Mesenteric fat pad (tissue), 1 donor: ENCODE results near the gene CTXND1. TPM values are rescaled to one million over a fixed set of nuclear protein-coding genes. Genes with fewer than 3 reads are reported as not detected.

Experiments
- DNase-seq: peaks from one replicate; pipeline ENCODE4 v3.0.0-alpha.2; 2020; ENCODE audit warnings: low spot score
- total RNA-seq: library from RNA; stranded (reverse); fragmentation: NEBNext Ultra II Directional; extraction: Animal tissue kit (Norgen Biotek cat#: 25700); gene quantifications from one replicate; pipeline ENCODE4 v1.2.1, GENCODE V29; 2021
- donor health status: DM: yes; HTN: yes; CAD: no.

Gene CTXND1
- total RNA-seq, 1 donor from 2014 or later: not detected

GRCh38 chr15:80210611-80211573 lies 41.1 kb downstream of the CTXND1 start:
- DNase-seq: no peak

DNA sequence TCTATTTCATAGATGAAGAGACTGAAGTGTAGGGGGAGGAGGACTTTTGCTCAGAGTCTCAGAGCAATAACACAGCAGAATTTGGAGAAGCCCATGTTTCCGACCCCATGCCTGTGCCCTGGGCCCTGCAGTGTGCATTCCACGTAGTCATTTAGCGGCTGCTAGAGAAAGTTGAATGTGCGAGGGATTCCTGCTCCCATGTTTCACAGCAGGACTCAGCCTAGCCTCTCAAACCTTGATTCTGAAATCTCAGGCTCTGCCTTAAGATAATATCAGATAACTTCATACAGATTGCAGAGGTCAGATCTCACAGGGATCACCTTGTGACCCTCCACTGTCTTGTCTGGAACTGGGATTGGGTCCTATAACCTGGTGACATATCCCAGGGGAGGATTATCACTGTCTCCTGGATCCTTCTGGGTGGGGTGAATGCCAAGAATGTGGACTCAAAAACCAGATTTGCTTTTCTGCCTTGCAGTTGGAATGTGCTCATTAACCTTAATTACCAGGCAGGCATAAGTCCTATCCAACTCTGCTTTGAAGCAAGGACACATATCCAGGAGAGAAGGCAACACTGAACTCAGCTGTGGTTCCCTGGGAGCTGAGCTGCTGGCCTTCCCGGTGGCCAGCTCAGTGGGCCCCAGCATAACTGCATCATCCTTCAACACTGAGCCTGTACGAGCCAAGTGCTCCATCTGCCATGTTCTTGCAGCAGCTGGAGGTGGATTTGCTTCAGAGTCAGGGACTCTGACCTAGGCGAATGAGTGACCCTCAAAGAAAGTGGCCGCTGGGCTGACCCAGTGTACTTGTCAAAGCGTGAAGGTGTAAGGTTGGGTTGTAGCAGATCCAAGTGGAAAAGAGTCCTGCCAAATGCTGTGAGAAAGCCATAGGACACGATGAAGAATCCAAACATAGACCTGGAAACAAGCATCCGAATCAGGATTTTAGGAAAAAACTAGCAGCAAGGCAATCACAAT lies 43.0 kb downstream of the CTXND1 start:
- no peak for DNase-seq

DNA sequence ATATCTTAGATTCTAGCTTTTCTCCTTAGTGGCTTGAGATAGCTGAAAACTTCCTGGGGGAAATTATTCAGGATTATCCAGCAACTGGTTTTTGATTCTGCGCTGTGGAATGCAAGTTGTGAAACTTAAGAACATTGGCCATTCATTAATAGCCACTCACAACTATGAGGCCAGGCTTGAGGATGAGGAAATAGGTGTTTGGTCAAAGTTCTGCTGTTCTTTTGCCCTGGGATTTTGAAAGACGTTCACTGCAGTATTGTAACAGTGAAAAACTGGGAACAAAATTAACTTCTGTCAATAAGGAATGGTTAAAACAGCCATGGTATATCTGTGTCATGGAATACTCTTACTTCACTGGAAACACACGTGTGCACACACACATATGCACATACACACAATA lies 44.1 kb downstream of the CTXND1 start:
- DNase-seq: no peak

DNA sequence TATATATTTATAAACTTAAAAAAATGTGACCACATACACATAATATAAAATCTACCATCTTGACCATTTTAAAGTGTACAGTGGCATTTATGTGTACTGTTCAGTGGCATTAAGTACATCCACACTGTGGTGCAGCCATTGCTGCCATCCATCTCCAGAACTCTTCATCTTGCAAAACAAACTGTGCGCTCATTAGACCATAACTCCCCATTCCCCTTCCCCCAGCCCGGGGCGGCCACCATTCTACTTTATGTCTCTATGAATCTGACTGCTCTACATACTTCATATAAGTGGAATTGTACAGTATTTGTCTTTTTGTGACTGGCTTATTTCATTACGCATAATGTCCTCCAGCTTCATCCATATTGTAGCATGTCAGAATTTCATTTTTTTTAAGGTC lies 47.8 kb downstream of the CTXND1 start:
- DNase-seq: no peak

GRCh38 chr15:80203361-80203885 lies 48.6 kb downstream of the CTXND1 start:
- no peak for DNase-seq

DNA sequence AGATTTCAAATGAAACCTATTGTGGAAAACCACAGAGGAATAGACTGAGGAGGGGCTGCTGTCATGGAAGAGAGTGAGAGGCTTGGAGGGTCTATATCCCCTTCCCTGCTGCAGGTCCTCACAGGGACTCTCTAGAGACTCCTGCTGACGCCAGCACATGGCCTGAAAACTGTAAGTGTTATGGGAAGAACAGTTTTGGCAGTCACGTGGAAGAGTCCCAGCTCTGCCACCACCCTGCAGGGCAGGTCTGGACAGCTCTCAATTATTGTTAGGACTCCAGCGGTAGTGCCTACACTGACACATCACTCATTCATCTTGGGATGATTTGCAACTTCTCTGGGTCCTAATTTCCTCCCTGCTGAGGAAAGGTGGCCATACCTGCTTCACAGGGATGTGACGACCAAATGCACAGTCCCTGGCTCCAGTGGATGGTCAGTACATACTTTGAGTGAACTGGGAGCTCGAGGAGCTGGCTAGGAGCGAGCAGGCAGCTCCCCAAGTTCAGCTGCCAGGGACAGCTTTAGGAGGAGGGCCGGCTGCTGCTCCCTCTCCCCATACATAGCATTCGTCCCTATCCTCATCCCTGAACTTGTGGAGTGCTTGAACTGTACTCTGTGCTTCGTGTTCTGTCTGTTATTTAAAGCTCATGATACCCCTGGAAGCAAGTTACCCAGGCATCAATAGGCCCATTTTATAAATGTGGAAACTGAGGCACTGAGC lies 49.2 kb downstream of the CTXND1 start:
- DNase-seq: no peak

DNA sequence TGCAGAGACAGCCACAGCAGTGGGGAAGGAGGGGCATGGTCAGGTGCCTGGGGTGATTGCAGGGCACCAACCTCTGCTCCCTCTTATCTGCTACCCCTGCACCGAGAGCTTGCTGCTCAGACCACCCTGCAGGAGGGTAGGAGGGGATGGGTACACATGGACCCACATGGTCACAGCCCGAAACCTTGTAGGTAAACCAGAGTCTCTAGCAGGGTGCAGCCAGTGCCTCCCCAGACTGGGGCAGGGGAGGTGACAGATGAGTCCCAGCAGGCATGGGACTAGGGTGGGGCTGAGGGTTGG lies 50.0 kb downstream of the CTXND1 start:
- no peak for DNase-seq

- no peak for DNase-seq
Observed at GRCh38 chr15:80201256-80202015, 50.6 kb downstream of the CTXND1 start.

GRCh38 chr15:80199869-80200268 lies 52.1 kb downstream of the CTXND1 start:
- DNase-seq: no peak

- no peak for DNase-seq
Observed at GRCh38 chr15:80199366-80199765, 52.6 kb downstream of the CTXND1 start.

DNA sequence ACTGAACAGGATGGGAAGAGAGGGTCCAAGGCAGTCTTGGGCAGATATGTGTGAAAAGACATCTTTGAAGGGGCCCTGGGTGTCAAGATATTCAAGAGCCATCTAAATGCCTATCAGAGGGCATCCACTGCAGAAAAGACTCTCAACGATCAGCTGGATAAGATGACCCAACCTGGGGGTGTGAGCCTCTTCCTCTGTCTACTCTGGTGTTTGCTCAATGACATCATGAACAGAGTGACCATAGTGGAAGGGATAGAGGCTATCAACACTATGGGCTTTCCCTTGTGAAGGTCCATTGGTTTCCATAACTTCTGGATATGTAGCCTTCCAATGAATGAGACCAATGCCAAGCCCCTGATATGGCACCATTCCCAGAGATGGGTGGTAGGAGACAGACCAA lies 57.1 kb downstream of the CTXND1 start:
- DNase-seq: no peak

- DNase-seq: no peak
Observed at GRCh38 chr15:80194186-80194585, 57.8 kb downstream of the CTXND1 start.

DNA sequence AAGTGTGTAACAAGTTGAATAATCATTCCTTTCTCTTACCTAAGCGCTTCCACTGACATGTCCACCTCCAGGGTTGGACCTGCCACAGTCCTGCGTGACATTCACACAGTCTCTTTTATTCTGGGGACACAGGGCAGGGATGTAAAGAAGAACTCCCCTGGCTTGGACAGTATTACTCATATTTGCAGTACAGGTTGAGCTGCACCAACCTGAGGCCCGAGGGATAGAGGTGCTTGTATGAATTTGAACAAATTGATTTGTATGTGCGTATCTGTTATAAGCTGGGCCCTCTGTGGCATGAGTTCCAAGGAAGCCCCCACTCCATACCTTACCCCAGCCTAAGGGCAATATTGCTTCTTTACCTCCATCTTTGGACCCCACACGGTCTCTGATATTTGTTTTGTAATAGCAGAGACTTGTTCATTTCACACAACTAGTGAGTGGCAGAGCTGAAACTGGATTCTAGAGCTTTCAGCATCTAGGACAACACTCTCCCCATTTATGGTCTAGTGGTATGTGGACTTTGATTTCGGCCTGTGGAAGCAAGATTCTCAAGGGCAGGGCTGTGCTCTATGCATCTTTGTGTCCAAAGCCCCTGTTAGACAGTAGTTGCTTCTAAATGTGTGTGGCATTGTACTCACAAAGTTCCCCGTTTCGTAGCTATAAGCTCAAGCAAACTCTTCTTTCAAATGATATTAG lies 60.0 kb downstream of the CTXND1 start:
- DNase-seq: no peak

DNA sequence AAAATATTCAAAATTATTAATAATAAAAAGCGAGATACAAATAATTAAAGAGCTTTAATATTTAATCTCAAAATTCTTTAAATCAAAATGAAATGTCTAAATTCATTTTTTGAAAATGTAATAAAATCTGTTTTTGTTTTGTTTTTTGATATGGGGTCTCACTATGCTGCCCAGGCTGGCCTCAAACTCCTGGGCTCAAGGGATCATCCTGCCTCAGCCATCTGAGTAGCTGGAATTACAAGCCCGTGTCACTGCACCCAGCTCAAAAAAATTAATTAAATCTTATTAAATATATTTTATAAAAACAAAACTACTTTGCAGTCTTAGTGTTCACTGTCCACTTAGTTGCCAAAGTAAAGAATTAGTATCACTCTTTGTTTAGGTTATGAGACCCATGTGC lies 60.8 kb downstream of the CTXND1 start:
- no peak for DNase-seq

DNA sequence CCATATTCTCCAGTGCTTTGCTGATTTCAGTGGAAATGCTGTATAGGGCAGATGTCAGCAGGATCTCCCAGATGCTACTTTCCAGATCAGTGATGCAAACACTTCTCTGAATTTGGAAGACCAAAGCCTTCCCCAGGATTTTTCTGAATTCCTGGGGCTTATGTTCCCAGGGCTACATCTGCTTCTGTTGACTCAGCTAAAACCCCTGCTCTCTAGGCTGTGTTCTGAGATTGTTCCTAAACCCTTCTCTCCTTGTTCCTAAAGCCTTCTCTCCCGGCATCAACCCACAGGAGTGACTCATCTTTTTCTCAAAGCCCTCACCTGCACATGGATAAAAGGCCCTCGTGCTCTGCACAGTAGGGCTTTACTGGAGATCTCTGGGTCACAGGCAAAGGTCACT lies 63.8 kb downstream of the CTXND1 start:
- no peak for DNase-seq

- no peak for DNase-seq
Observed at GRCh38 chr15:80186597-80186996, 65.4 kb downstream of the CTXND1 start.

DNA sequence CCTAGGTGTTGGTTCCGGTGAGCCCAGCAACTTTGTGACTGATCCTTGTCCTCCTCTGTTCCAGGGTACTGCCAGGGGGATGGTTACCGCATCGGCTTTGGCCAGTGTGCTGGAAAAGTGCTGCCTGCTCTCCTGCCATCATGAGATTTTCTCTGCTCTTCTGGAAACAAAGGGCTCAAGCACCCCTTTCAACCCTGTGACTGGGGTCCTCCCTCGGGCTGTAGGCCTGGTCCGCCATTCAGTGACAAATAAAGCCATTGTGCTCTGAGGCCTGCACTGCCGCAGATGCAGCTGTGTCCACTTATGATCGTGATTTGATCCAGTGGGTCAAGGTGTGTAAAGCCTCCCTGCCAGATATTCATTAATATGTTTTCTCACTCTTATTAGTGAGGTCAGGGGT lies 65.9 kb downstream of the CTXND1 start:
- DNase-seq: no peak

DNA sequence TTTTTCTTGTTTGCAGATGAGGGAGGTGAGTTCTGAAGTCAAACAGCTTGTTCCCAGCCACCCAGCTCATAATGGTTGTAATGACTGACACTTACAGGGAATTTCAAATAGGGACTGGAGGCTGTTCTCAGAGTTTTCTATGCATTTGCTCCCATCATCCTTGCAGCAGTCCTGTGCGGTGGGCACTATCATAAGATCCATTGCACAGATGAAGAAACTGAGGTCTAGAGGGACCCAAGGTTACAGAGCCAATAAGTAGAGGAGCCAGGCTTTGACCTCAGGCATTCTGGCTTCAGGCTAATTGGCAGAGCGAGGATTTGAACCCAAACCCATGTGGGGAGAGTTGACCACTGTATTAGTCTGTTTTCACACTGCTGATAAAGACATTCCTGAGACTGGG lies 66.9 kb downstream of the CTXND1 start:
- DNase-seq: no peak

DNA sequence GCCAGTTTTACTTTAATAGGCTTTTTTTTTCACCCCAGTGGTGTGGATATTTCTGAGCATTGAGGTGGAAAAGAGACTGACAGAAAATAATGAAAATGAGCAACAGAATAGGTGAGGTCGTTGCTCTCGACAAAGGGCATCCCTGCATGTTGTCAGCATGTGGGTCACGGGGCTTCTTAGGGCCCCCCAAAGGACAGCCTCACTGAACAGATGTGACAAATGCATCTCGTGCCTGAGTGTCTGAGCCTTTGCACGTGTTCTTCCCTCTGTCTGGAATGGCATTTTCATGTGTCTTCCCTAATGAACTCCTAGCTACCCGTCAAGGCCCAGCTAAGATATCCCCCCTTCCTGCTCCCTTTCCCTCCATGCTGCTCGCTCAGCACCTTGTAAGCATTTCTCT lies 67.5 kb downstream of the CTXND1 start:
- no peak for DNase-seq

GRCh38 chr15:80183886-80184285 lies 68.1 kb downstream of the CTXND1 start:
- no peak for DNase-seq
